SK-N-MC (cell line): Measurements from ENCODE around the gene PID1.

Experiments used
- DNase-seq: peaks from one replicate; pipeline ENCODE4 v3.0.0-alpha.2; 2011; ENCODE audit warnings: low read depth, low spot score
- H3K27ac ChIP-seq: fragments of 200-600 bp; sonication (generic); 2 replicates; pipeline ENCODE4 v1.5.1; 2016; ENCODE audit warnings: mixed run types
- H3K36me3 ChIP-seq: fragments of 200-600 bp; sonication (generic); 2 replicates; pipeline ENCODE4 v1.6.1; 2017; ENCODE audit warnings: antibody characterized with exemption, low read length, mixed read lengths; ENCODE audit not compliant: insufficient read depth
- H3K4me3 ChIP-seq: fragments of 200-600 bp; sonication (generic); 2 replicates; pipeline ENCODE4 v1.5.1; 2016
- H3K9ac ChIP-seq: fragments of 200-600 bp; sonication (generic); 2 replicates; pipeline ENCODE4 v1.8.0; 2017; ENCODE audit warnings: mixed run types, mixed read lengths; ENCODE audit not compliant: insufficient read length
- H3K9me3 ChIP-seq: fragments of 200-600 bp; sonication (generic); 2 replicates; pipeline ENCODE4 v1.6.1; 2017; ENCODE audit warnings: low read depth, mild to moderate bottlenecking, antibody characterized with exemption, low read length, moderate library complexity, mixed read lengths
- EZH2 ChIP-seq: fragments of 200-600 bp; sonication (generic); IDR thresholded peaks from one replicate; pipeline ENCODE4 v1.6.1; 2017; ENCODE audit warnings: antibody characterized with exemption
- FOXP2 ChIP-seq: optimal IDR thresholded peaks from 2 replicates; pipeline ENCODE3; 2011; ENCODE audit warnings: mild to moderate bottlenecking, moderate library complexity; ENCODE audit not compliant: insufficient read depth; ENCODE audit errors: extremely low read length, control extremely low read depth
- POLR2AphosphoS5 ChIP-seq: IDR thresholded peaks from 2 replicates; pipeline ENCODE4 v1.6.1; 2012; ENCODE audit warnings: mild to moderate bottlenecking, low read depth, low read length, borderline replicate concordance

Gene PID1

DNA sequence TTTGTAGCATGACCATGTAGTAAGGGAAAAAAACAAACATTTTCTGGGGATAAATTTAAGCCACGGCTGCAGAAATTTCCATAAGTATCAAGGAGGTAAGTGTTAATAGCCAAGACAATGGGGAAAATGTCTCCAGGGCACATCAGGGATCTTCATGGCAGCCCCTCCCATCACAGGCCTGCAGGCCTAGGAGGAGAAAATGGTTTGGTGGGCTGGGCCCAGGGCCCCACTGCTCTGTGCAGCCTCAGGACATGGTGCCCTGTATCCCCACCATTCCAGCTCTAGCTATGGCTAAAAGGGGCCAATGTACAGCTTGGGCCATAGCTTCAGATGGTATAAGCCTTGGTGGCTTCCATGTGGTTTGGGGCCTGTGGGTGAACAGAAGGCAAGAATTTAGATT is 271.8 kb downstream of the PID1 start:
- H3K27ac ChIP-seq: no peak overlapping the region
- TF ChIP-seq FOXP2 (no peak), POLR2AphosphoS5 (no peak), EZH2 (no peak)
- DNase-seq: no peak
- H3K9ac ChIP-seq: no peak overlapping the region
- H3K4me3 ChIP-seq: no peak overlapping the region
- H3K36me3 ChIP-seq: no peaks in the 10 kb centered on the region
- H3K9me3 ChIP-seq: no peaks in the 10 kb centered on the region

DNA sequence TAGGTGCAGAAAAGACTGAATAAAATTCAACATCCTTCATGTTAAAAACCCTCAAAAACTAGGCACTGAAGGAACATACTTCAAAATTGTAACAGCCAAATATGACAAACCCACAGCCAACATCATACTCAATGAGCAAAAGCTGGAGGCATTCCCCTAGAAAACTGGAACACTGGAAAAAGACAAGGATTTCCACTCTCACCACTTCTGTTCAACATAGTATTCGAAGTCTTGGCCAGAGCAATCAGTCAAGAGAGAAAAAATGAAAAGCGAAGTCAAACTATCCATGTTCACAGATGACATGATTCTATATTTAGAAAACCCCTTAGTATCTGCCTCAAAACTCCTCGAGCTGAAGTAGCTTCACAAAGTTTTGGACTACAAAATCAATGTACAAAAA is 282.3 kb downstream of the PID1 start:
- Histone ChIP-seq H3K36me3 (no peaks in the 10 kb centered on the region), H3K4me3 (no peak overlapping the region), H3K9me3 (no peaks in the 10 kb centered on the region), H3K9ac (no peak overlapping the region), H3K27ac (no peak overlapping the region)
- no peak for TF ChIP-seq FOXP2
- TF ChIP-seq POLR2AphosphoS5: no peak
- TF ChIP-seq EZH2: no peak
- DNase-seq: no peak

DNA sequence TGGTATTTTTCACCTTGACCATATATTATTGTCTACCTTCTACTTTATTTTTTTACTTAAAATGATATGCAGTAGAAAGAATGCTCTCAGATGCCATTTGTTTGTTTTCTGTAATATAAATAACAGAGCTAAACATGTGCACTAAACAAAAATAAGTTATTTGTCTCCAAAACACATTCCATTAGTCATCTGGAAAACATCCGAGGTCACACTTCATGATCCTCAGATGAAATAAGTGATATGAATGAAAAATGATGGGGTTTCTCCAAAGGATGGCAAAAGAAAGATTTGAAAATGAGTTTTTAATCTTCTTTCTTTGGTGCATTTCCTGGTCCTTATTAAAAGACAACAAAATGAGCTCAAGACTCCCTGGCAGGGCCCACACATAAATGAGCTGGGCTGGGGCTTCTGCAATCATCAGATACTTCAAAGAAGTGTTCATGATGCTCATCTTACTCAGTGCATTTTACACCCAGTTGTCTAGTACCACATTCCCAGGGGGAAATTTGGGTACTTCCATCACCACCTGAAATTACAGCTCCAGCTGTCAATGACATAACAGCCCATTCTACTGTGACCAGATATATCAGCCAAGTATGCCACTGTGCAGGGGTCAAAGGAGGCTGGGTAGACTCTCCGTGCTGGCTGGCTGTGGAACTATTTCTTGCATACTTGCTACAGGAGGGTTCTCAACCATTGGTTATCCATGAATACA is 283.5 kb downstream of the PID1 start:
- TF ChIP-seq FOXP2: no peak
- TF ChIP-seq EZH2: no peak
- no peak for TF ChIP-seq POLR2AphosphoS5
- H3K9ac ChIP-seq: no peak overlapping the region
- no peak overlapping the region for H3K27ac ChIP-seq
- no peak overlapping the region for H3K4me3 ChIP-seq
- H3K9me3 ChIP-seq: no peaks in the 10 kb centered on the region
- H3K36me3 ChIP-seq: no peaks in the 10 kb centered on the region
- DNase-seq: no peak

DNA sequence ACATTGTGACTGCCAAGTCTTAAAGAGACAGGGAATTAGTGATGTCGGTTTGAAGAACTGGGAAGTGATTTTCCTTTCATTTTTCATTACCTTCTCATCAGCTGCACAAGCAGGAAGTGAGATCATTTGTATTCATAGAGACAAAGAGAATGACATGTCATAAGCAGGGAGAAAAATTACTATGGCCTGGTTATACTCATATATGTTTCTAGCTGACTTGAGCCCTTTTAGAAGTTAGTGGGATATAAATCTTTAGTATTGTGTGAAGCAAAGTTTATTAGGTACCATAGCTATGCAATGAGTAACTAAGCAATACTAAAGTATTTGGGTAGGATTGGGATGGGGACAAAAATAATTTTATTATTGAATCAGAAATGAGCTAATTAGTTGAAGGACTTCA is 284.1 kb downstream of the PID1 start:
- no peak for DNase-seq
- no peaks in the 10 kb centered on the region for H3K9me3 ChIP-seq
- TF ChIP-seq EZH2: no peak
- TF ChIP-seq POLR2AphosphoS5: no peak
- no peak for TF ChIP-seq FOXP2

DNA sequence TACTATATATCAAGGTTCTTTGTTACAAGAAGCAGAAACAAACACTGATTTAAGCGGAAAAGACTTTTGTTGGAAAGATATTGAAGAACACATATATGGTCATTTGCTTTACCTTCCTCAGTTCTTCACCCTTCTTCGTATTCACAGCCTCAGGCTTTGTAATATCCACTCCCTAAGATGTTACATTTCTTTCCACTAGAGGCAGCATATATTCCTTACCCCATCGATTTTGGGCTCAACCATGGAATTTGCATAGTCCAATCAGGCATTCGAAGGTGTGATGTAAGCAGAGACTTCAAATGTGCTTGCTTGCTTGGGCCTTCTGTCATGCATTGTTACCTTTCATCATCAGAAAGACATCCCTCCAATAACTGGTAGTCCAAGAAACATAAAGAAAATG is 287.4 kb downstream of the PID1 start:
- no peak for DNase-seq
- no peaks in the 10 kb centered on the region for H3K9me3 ChIP-seq
- no peak overlapping the region for H3K27ac ChIP-seq
- TF ChIP-seq POLR2AphosphoS5 (no peak), EZH2 (no peak), FOXP2 (no peak)
- no peaks in the 10 kb centered on the region for H3K36me3 ChIP-seq
- H3K4me3 ChIP-seq: no peak overlapping the region
- H3K9ac ChIP-seq: no peak overlapping the region

More for the DNA sequence above, 284.1 kb downstream of the PID1 start:
- H3K36me3 ChIP-seq: no peaks in the 10 kb centered on the region
- no peak overlapping the region for H3K4me3 ChIP-seq
- H3K27ac ChIP-seq: no peak overlapping the region
- H3K9ac ChIP-seq: no peak overlapping the region

DNA sequence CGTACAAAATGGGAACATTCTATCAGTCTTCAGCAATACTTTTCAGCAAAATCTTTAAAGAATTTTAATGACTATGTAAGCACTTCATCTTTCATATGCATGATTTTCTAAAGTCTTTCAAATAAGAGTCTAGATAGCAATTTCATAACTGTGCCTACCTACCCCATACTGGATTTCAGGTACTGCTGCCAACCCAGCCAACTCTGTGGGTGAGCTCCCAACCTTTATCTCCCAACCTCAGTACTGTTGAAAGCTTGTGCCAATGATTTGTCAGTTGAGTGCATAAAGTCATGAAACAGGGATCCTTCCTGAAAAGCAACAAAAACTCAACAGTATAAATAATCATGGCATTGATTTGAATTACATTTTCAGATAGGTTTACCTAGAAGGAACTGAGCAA is 296.9 kb downstream of the PID1 start:
- no peaks in the 10 kb centered on the region for H3K9me3 ChIP-seq
- no peaks in the 10 kb centered on the region for H3K36me3 ChIP-seq
- TF ChIP-seq POLR2AphosphoS5: no peak
- no peak for DNase-seq
- no peak overlapping the region for H3K27ac ChIP-seq
- H3K4me3 ChIP-seq: no peak overlapping the region
- no peak overlapping the region for H3K9ac ChIP-seq
